IPS-NIHi7 (cell line): Measurements from ENCODE around the gene CPSF3.

ENCODE experiments used
- DNase-seq: peaks from one replicate; pipeline ENCODE4 v3.0.0; 2012; ENCODE audit warnings: mixed read lengths; ENCODE audit errors: extremely low spot score

Gene CPSF3

GRCh38 chr2:9423100-9423921 is at the start of gene CPSF3, which contains the start of gene ITGB1BP1:
Gene CPSF3 (plus strand): TSS chr2:9423654. CDS start chr2:9423774, 120 bp downstream.
Gene ITGB1BP1 (minus strand): TSS chr2:9423528. CDS start chr2:9418697, 4,831 bp downstream.
- peak; percentile 100 for DNase-seq

DNA sequence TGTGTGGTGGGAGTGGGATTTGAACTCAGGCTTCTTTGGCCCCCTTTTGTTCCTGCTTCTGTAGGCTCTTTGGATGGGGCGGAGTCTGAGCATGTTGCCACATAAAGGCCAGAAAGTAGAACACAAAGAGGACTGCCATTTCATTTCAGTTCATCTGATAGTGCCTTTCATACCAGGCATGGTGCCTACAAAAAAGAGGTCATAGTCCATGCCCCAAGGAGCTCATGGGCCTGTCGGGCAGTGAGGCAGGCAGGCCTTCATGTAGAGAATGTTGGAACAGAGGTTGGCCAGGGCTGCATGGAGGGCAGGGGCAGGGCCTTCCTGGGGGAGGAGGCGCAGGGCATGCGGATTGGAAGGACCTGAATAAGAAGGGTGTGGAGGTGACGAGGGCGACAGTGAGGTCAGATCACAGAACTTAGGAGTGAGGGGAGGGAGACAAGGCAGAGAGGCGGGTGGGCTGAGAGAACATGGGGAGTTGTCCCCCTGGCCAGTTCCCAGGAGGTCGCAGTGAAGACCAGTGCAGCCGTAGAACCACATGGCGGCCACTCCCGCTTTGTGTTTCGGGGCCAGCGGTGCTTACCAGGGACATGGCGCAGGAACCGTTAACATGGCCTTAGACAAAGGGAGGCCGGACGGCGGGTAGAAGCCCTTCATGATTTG is 49.3 kb upstream of the CPSF3 start:
- no peak for DNase-seq

GRCh38 chr2:9375857-9376428 is 47.5 kb upstream of the CPSF3 start:
- no peak for DNase-seq

DNA sequence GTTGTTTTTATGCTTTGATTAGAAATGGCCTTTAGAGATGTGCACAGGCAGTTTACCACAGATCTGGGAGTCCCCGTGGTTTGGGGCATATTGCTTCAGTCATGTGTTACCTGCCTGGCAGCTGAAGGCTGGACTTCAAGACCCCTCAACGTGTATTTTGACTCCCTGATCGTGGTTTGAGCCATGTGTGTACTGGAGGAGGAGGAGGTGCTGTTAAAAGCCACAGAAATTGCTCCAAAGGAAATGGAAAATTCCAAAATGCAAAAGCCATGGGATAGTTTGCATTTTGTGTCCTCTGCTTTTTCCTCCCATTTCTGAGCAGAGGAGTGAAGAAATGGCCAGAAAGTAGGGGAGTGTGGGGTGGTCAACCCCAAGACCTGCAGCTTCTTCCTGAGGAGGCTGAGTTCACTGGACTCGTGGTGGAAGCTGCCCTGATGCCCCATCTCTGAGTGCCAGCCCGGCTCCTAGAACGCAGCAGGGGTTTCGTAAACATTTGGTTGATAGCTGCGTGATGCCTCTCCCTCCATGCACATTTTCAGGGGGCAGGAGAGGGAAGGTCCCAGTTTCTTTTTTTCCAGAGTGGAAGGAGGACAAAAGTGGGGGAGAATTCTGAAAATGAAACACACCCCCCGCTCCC is 45.9 kb upstream of the CPSF3 start:
- DNase-seq = no peak

GRCh38 chr2:9378433-9379390 is 44.7 kb upstream of the CPSF3 start:
- DNase-seq = peak; percentile 49

- no peak for DNase-seq
Measured at GRCh38 chr2:9379391-9379755, 44.1 kb upstream of the CPSF3 start.

DNA sequence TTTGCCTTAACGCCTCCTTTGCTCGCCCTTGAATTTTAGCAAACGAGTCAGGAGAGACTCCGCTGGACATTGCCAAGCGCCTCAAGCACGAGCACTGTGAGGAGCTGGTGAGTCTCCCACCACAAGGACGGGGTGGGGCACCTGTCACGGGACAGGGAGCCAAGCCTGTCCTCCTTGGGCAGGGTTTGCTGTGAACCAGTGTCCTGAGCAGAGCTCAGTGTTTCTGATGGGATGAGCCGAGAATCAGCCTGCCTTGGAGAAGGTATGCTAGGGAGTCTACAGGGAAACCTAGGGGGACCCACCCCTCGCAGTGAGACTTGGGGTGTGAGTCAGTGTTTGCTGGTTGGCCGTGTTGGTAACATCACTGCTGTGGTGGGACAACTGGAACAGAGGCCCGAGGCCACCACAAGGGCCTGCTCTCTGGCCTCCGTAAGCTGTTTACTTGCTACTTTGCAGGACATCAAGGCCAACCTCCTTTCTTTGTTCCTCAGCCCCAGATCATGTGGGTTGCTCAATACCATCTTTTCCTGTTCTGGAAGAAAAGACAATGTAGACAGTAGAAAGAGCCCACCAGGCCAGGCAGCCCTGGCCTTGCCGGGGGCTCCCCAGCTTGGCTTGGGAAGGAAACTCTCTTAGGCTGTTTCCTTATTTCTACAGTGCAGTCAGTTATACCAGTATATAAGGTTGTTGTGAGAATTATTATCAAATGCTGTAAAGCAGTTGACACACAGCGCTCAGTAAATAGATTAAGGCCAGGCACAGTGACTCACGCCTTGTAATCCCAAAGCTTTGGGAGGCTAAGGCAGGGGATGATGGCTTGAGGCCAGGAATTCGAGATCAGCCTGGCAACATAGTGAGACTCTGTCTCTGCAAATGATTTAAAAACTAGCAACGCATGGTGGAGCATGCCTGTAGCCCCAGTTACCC is 42.5 kb upstream of the CPSF3 start:
- no peak for DNase-seq

DNA sequence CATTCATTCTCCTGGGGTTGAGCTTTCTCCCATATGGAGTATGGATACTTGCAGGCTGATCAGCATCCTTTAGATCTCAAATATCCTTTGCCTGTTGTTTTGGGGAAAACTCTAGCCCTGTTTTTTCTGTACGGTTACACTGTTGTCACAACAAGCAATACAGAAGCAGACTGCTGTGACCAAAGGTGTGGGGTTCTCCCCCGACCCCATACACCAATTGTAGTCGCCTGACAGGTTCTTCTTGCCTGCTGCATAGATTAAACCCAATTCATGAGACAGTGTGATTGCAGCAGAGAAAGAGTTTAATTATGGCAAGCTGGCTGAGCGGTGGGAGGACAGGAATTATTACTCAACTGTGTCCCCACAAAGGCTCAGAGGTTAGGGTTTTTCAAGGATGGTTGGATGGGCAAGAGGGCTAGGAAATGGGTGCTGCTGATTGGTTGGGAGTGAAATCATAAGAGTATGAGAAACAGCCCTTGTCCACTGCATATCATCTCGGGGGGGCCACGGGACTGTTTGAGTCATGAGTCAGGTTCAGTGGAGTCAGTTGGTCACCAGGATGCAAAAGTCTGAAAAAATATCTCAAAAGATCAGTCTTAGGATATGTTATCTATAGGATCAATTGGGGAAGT is 40.7 kb upstream of the CPSF3 start:
- no peak for DNase-seq

- DNase-seq = no peak
Measured at GRCh38 chr2:9384521-9384920, 38.9 kb upstream of the CPSF3 start.

DNA sequence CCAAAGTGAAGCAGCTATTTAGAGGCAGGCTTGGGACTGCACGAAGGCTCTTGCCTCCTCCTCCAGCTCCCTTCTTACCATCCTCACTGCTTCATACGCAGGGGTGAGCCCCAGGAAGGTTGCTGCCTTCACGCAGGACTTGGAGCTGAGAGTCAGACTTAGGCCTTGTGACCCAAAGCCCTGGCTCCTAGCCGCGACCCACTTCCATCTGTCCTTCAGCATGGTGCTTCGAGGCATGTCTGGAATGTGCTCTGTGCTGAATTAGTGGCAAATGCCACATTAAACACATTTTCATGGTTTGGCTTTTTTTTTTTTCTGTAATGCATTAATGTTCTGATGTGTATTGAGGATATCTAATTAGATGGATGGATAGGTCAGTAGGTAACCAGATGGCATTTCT is 37.6 kb upstream of the CPSF3 start:
- no peak for DNase-seq

GRCh38 chr2:9388199-9388681 is 35.2 kb upstream of the CPSF3 start:
- DNase-seq = no peak

GRCh38 chr2:9388950-9389911 is 34.2 kb upstream of the CPSF3 start:
- DNase-seq = no peak

- no peak for DNase-seq
Measured at GRCh38 chr2:9390151-9390850, 33.2 kb upstream of the CPSF3 start.

- no peak for DNase-seq
Measured at GRCh38 chr2:9390991-9391390, 32.5 kb upstream of the CPSF3 start.

DNA sequence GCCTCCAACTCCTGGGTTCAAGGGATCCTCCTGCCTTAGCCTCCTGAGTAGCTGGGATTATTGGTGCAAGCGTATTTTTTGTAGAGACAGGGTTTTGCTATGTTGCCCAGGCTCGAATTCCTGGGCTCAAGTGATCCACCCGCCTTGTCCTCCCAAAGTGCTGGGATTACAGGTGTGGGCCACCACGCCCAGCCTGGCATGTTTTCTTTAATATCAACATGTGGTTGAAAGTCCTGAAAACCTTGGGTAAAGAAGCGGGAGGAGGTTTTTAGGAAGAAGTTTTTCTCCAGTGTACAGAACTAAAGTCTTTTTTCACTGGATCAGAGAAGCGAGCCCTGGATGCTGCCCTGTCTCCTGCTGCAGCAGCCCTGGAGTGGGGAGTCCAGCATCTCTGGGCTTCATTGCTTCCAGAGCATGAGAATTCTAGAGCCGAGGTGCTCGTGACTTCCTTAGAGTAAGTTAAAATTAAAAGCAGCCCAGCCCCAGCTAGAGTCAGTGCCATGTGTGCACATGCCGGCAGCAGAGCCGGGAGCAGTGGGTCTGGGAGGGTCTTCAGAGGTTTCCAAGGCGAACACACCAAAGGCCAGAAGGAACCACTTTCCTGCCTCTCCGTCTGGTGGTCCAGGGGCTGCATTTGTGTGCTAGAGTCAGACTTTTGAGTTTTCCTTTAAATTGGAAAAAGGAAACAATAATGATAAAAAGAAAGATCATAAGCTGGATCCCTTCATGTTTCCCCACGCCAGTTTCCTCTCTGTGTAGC is 31.3 kb upstream of the CPSF3 start:
- no peak for DNase-seq

- DNase-seq = peak; percentile 56
Measured at GRCh38 chr2:9392898-9393765, 30.3 kb upstream of the CPSF3 start.
